SK-N-SH treated with all-trans-retinoic acid at 6 μM for 48 hours (cell line): Measurements from ENCODE around the gene HOXB1.

Source experiments
- ARNTL ChIP-seq: fragments of 450-650 bp; formaldehyde crosslinking; IDR thresholded peaks from 2 replicates; pipeline ENCODE4 v1.5.0; 2020; ENCODE audit warnings: low read depth, mild to moderate bottlenecking, moderate library complexity, borderline replicate concordance
- SNAI2 ChIP-seq: fragments of 250-450 bp; sonication (Bioruptor Pico); IDR thresholded peaks from 2 replicates; pipeline ENCODE4 v1.5.0; 2020; ENCODE audit warnings: mild to moderate bottlenecking, moderate library complexity
- ZFP30 ChIP-seq: fragments of 450-650 bp; formaldehyde crosslinking; IDR thresholded peaks from 2 replicates; pipeline ENCODE4 v1.5.0; 2022; ENCODE audit warnings: mild to moderate bottlenecking, moderate library complexity
- TF ChIP-seq, protein P1 (sequence below): fragments of 250-450 bp; sonication (Bioruptor Pico); IDR thresholded peaks from 2 replicates; pipeline ENCODE4 v1.5.0; 2020; ENCODE audit warnings: mild to moderate bottlenecking, moderate library complexity

DNA sequence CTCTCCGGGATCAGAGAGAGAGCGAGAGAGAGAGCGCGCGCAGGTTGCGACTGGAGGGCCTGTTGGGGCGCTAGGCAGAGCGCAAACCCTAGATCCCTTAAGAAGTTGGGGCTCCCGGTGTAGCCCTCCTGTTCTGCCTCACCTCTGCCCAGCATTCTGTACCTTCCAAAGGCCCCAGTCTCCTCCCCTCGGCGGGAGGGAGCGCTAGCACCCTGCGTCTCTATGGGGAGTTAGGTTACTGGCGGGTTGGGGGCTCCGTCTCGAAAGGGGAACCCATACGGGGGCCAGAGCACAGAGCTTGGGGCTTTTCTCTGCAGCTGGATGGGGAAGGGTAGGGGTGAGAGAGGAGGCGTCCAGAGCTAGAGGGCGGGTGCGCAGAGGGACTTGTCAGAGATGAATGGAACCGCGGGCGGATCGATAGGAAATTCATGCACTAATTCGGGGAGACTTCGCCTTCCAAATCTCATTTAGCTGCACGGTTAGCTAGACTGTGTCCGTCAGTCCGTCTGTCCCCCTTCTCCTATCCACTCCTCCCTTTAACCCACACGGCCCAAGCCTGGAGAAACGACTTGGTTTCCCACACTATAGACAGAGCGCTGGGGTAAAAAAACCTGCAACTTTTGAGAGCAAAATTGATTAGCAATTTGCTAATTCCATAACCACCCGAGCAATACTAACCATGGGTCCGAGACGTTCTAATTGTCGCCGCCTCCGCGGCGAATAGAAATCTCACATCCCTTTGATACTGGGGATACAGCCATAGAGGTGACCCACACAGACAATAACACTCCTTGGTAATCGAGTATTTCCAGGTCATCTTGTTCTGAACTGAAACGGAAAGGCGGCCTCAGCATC is 48.0 kb upstream of the HOXB1 start:
- TF ChIP-seq ZFP30 (CRISPR knock-in tag), result no peak
- TF ChIP-seq ARNTL, result no peak
- TF ChIP-seq, protein P1, sequence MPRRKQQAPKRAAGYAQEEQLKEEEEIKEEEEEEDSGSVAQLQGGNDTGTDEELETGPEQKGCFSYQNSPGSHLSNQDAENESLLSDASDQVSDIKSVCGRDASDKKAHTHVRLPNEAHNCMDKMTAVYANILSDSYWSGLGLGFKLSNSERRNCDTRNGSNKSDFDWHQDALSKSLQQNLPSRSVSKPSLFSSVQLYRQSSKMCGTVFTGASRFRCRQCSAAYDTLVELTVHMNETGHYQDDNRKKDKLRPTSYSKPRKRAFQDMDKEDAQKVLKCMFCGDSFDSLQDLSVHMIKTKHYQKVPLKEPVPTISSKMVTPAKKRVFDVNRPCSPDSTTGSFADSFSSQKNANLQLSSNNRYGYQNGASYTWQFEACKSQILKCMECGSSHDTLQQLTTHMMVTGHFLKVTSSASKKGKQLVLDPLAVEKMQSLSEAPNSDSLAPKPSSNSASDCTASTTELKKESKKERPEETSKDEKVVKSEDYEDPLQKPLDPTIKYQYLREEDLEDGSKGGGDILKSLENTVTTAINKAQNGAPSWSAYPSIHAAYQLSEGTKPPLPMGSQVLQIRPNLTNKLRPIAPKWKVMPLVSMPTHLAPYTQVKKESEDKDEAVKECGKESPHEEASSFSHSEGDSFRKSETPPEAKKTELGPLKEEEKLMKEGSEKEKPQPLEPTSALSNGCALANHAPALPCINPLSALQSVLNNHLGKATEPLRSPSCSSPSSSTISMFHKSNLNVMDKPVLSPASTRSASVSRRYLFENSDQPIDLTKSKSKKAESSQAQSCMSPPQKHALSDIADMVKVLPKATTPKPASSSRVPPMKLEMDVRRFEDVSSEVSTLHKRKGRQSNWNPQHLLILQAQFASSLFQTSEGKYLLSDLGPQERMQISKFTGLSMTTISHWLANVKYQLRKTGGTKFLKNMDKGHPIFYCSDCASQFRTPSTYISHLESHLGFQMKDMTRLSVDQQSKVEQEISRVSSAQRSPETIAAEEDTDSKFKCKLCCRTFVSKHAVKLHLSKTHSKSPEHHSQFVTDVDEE (CRISPR knock-in tag), result no peak
- no peak for TF ChIP-seq SNAI2
